Adrenal gland (tissue), 12 donors: Measurements from ENCODE around the gene KCND2. TPM values are rescaled to one million over a fixed set of nuclear protein-coding genes. Genes with fewer than 3 reads are reported as not detected.

Source experiments
- DNase-seq, 7 donors: peaks; one replicate each; pipeline ENCODE4 v3.0.0-alpha.2; 2019 to 2020
- H3K27ac ChIP-seq, 5 donors: fragments of 200-600 bp; sonication (generic) in 4 of 5; 1 replicate in 3 of 5; 2 replicates in 2 of 5; pipeline versions ENCODE4 v1.5.1 to v1.8.0; 2016 to 2020; ENCODE audit warnings: mild to moderate bottlenecking in 1 of 5
- H3K27me3 ChIP-seq: fragments of 200-600 bp; 2 replicates; pipeline ENCODE4 v1.8.0; 2021
- H3K36me3 ChIP-seq, 2 donors: fragments of 200-600 bp; replicated peaks in 1 of 2; 1 replicate in 1 of 2; 2 replicates in 1 of 2; pipeline versions ENCODE4 v1.5.1 to v1.8.0; 2018 to 2022
- H3K4me1 ChIP-seq, 2 donors: fragments of 200-600 bp; replicated peaks in 1 of 2; 1 replicate in 1 of 2; 2 replicates in 1 of 2; pipeline versions ENCODE4 v1.5.1 to v1.8.0; 2018 to 2021
- H3K4me3 ChIP-seq, 4 donors: fragments of 200-600 bp; sonication (generic) in 3 of 4; one replicate each; pipeline ENCODE4 v1.5.1; 2016 to 2018
- H3K9me3 ChIP-seq, 3 donors: fragments of 200-600 bp; sonication (generic) in 1 of 3; replicated peaks in 1 of 3; 1 replicate in 2 of 3; 2 replicates in 1 of 3; pipeline versions ENCODE4 v1.5.1 to v1.8.0; 2016 to 2021
- POLR2A ChIP-seq, 2 donors: fragments of 450-650 bp; IDR thresholded peaks; one replicate each; pipeline ENCODE4 v1.6.1; 2017; ENCODE audit warnings: antibody characterized with exemption in 2 of 2, mild to moderate bottlenecking in 2 of 2, moderate library complexity in 1 of 2
- WGBS, 4 donors: extraction: QIAGEN DNeasy Blood & Tissue Kit in 2 of 4; methylation state at CpG; one replicate each; pipeline versions ENCODE4 v1.1.5 to v1.1.7; 2013 to 2017; 5-methylcytosine and 5-hydroxymethylcytosine counted together
- intact Hi-C, 2 donors: fragments of 100-400 bp; cut with DNase I; formaldehyde crosslinking; loops; one replicate each; pipeline versions ENCODE4 v1.14.1 to v1.15.0; 2022 to 2023
- polyA plus RNA-seq, 3 donors: library from polyadenylated mRNA; stranded (reverse); fragments of 200-250 nt in 2 of 3; fragments of 350-450 nt in 1 of 3; fragmentation: Illumina TruSeq in 1 of 3; extraction: RNeasy Lipid Tissue Mini Kit (QIAGEN cat#74804) in 1 of 3; gene quantifications; one replicate each; pipeline ENCODE4 v1.2.3, GENCODE V29; 2013 to 2014
- total RNA-seq, 9 donors: library from RNA; depleted of rRNA in 4 of 9; stranded (reverse); fragments of >200 nt in 4 of 9; fragments of 120-200 nt in 1 of 9; fragmentation: NEBNext Ultra II Directional in 1 of 9; extraction: Animal tissue kit (Norgen Biotek cat#: 25700) in 1 of 9; gene quantifications; one replicate each; pipeline versions ENCODE4 v1.1.0 to v1.2.4, GENCODE V29; 2013 to 2023
- TF ChIP-seq, protein P1 (sequence below), 6 experiments: fragments of 450-650 bp in 4 of 6; fragments of 200-600 bp in 2 of 6; sonication (generic) in 1 of 6; IDR thresholded peaks; 1 replicate in 5 of 6; 2 replicates in 1 of 6; pipeline versions ENCODE4 v1.5.1 to v1.8.0; 2016 to 2021; ENCODE audit warnings: antibody characterized with exemption in 6 of 6, mild to moderate bottlenecking in 2 of 6, moderate library complexity in 1 of 6
- donor health status: healthy with polysubstance abuse.
- donor health status: Bipolar disorder and iron deficiency.
- donor health status: DM: yes; HTN: yes; CAD: no.
- donor health status: DM: no; HTN: no; CAD: no.
- donor health status: DM: no; HTN: no; CAD: no.
- donor health status: DM: yes; HTN: yes; CAD: no.

The KCND2 gene
- total and polyA plus RNA-seq, 12 donors, result 0.24 to 3.0 (median 0.81) TPM

- 49 to 61% (median 53%) methylated on average over 10 to 13 of the region's 13 CpGs for WGBS, 4 donors
- Histone ChIP-seq H3K36me3 (no peaks in the 10 kb centered on the region), H3K4me1 (no peaks in the 10 kb centered on the region), H3K27ac (no peak overlapping the region), H3K4me3 (no peak overlapping the region), H3K9me3 (no peaks in the 10 kb centered on the region), H3K27me3 (no peaks in the 10 kb centered on the region)
- intact Hi-C loops, result loop anchor here in 1 of 2 donors (5.0 to 10.0 kb wide), 2 partner anchors 150 to 313 kb away; no protein-coding TSS in a partner anchor
- no peak for TF ChIP-seq POLR2A (IDR thresholded peaks at IDR 0.05)
- TF ChIP-seq, protein P1, sequence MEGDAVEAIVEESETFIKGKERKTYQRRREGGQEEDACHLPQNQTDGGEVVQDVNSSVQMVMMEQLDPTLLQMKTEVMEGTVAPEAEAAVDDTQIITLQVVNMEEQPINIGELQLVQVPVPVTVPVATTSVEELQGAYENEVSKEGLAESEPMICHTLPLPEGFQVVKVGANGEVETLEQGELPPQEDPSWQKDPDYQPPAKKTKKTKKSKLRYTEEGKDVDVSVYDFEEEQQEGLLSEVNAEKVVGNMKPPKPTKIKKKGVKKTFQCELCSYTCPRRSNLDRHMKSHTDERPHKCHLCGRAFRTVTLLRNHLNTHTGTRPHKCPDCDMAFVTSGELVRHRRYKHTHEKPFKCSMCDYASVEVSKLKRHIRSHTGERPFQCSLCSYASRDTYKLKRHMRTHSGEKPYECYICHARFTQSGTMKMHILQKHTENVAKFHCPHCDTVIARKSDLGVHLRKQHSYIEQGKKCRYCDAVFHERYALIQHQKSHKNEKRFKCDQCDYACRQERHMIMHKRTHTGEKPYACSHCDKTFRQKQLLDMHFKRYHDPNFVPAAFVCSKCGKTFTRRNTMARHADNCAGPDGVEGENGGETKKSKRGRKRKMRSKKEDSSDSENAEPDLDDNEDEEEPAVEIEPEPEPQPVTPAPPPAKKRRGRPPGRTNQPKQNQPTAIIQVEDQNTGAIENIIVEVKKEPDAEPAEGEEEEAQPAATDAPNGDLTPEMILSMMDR (IDR thresholded peaks at IDR 0.05), result peak; percentile 64 to 86 (median 74)
- peak; percentile 71 to 88 (median 80) for DNase-seq
Measured at GRCh38 chr7:120792091-120792860, 519.3 kb downstream of the KCND2 start.

GRCh38 chr7:120792861-120793130, 519.8 kb downstream of the KCND2 start:
- no peaks in the 10 kb centered on the region for H3K9me3 ChIP-seq
- no peaks in the 10 kb centered on the region for H3K27me3 ChIP-seq
- H3K36me3 ChIP-seq, result no peaks in the 10 kb centered on the region
- no peaks in the 10 kb centered on the region for H3K4me1 ChIP-seq
- intact Hi-C loops, result loop anchor here in 1 of 2 donors (5.0 to 10.0 kb wide), 2 partner anchors 150 to 312 kb away; no protein-coding TSS in a partner anchor
- no peak overlapping the region for H3K4me3 ChIP-seq
- 95 to 98% (median 97%) methylated on average over 2 of the region's 2 CpGs for WGBS, 4 donors
- H3K27ac ChIP-seq, result no peak overlapping the region
- no peak for DNase-seq
- TF ChIP-seq POLR2A (IDR thresholded peaks at IDR 0.05), result no peak
- TF ChIP-seq, protein P1 (IDR thresholded peaks at IDR 0.05), result no peak

GRCh38 chr7:120793213-120793936, 520.4 kb downstream of the KCND2 start:
- intact Hi-C loops, result loop anchor here in 1 of 2 donors (5.0 to 10.0 kb wide), 2 partner anchors 149 to 311 kb away; no protein-coding TSS in a partner anchor
- H3K36me3 ChIP-seq, result no peaks in the 10 kb centered on the region
- H3K9me3 ChIP-seq, result no peaks in the 10 kb centered on the region
- TF ChIP-seq, protein P1 (IDR thresholded peaks at IDR 0.05), result no peak
- no peak for TF ChIP-seq POLR2A (IDR thresholded peaks at IDR 0.05)
- H3K27me3 ChIP-seq, result no peaks in the 10 kb centered on the region
- no peak overlapping the region for H3K4me3 ChIP-seq
- H3K27ac ChIP-seq, result no peak overlapping the region
- no peaks in the 10 kb centered on the region for H3K4me1 ChIP-seq
- no peak for DNase-seq
- WGBS, 4 donors, result 84 to 88% (median 87%) methylated on average over 3 of the region's 3 CpGs

GRCh38 chr7:120794106-120794729, 521.2 kb downstream of the KCND2 start:
- H3K9me3 ChIP-seq, result no peaks in the 10 kb centered on the region
- WGBS, 4 donors, result 82 to 90% (median 85%) methylated on average over 4 of the region's 4 CpGs
- H3K4me3 ChIP-seq, result no peak overlapping the region
- H3K27me3 ChIP-seq, result no peaks in the 10 kb centered on the region
- no peaks in the 10 kb centered on the region for H3K36me3 ChIP-seq
- DNase-seq, result no peak
- intact Hi-C loops, result loop anchor here in 1 of 2 donors (5.0 to 10.0 kb wide), 2 partner anchors 148 to 311 kb away; no protein-coding TSS in a partner anchor
- no peaks in the 10 kb centered on the region for H3K4me1 ChIP-seq
- TF ChIP-seq, protein P1 (IDR thresholded peaks at IDR 0.05), result no peak
- no peak for TF ChIP-seq POLR2A (IDR thresholded peaks at IDR 0.05)
- H3K27ac ChIP-seq, result no peak overlapping the region
